GM12892 (cell line): ENCODE measurements around the gene SPG11.

Experiments used
- POLR2A ChIP-seq: IDR thresholded peaks from 2 replicates; pipeline ENCODE4 v1.6.1; 2011; ENCODE audit warnings: low read depth, low read length, control low read depth
- POLR2AphosphoS5 ChIP-seq: IDR thresholded peaks from 2 replicates; pipeline ENCODE4 v1.6.1; 2011; ENCODE audit warnings: low read depth, low read length, control low read depth

DNA sequence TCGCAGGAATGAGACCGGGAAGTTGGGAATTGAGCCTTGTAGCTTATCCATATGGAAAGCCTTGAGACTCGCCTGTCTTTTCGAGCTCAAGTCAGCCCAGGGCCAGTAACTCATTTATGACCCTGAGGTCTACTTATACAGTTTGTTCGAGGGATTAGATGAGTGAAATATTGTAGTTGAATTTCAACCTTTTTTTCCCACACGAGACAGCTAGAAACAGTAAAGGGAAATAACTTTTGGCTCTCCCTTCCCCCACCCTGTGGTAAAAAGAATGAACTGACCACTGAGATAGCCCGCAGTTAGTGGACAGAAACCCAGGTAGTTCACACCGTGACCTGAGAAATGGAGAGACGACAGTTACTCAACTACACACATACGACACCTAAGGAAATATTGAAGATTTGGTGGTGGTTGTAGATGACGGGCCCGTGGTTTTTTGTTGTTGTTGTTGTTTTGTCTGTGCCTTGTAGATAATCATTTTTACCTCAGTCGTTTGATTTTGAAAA lies 125.7 kb downstream of the SPG11 start:
- TF ChIP-seq POLR2AphosphoS5 (no peak), POLR2A (no peak)
